SJSA1 (cell line): Measurements from ENCODE around the gene R3HDM4. TPM values are rescaled to one million over a fixed set of nuclear protein-coding genes. Genes with fewer than 3 reads are reported as not detected.
A peak's percentile ranks its signal among the peaks of the same experiment; 100 is the strongest.
"Not testable (repeated sequence)": the region's sequence is repeated elsewhere in the genome, so short reads cannot be mapped to it uniquely, and the experiment has no call there.

Experiments
- DNase-seq, 2 experiments: peaks; one replicate each; pipeline ENCODE4 v3.0.0-alpha.2; 2015 to 2020; ENCODE audit warnings: low spot score in 2 of 2, low read depth in 1 of 2
- H3K27ac ChIP-seq: fragments of 250-450 bp; sonication (Bioruptor Pico); 2 replicates; pipeline ENCODE4 v1.5.1; 2020; ENCODE audit warnings: mild to moderate bottlenecking, moderate library complexity
- H3K27me3 ChIP-seq: fragments of 250-450 bp; sonication (Bioruptor Pico); replicated peaks from 2 replicates; pipeline ENCODE4 v1.5.1; 2020; ENCODE audit warnings: mild to moderate bottlenecking, moderate library complexity
- H3K36me3 ChIP-seq: fragments of 250-450 bp; sonication (Bioruptor Pico); 2 replicates; pipeline ENCODE4 v1.5.1; 2020; ENCODE audit warnings: mild to moderate bottlenecking
- H3K4me1 ChIP-seq: fragments of 250-450 bp; sonication (Bioruptor Pico); replicated peaks from 2 replicates; pipeline ENCODE4 v1.6.1; 2021; ENCODE audit warnings: mild to moderate bottlenecking
- H3K4me3 ChIP-seq: fragments of 250-450 bp; sonication (Bioruptor Pico); 2 replicates; pipeline ENCODE4 v1.5.1; 2020; ENCODE audit warnings: mild to moderate bottlenecking
- H3K9me3 ChIP-seq: fragments of 250-450 bp; sonication (Bioruptor Pico); replicated peaks from 2 replicates; pipeline ENCODE4 v1.5.1; 2020; ENCODE audit warnings: mild to moderate bottlenecking
- total RNA-seq: library from RNA; depleted of rRNA; stranded (reverse); fragments of >200 nt; shearing (Covaris generic); gene quantifications from 2 replicates; pipeline ENCODE4 v1.2.3, GENCODE V29; 2014

The R3HDM4 gene
- total RNA-seq, 1 experiment from 2014 or later = 38.2 TPM

- not testable (repeated sequence) for DNase-seq, H3K9me3 ChIP-seq, H3K4me1 ChIP-seq, H3K27ac ChIP-seq, H3K27me3 ChIP-seq
- H3K4me3 ChIP-seq = peak overlapping the region; percentile 90
- H3K36me3 ChIP-seq = peaks cover 38% of the 10 kb centered on the region
Measured at GRCh38 chr19:891421-892200, 21.4 kb downstream of the R3HDM4 start.

DNA sequence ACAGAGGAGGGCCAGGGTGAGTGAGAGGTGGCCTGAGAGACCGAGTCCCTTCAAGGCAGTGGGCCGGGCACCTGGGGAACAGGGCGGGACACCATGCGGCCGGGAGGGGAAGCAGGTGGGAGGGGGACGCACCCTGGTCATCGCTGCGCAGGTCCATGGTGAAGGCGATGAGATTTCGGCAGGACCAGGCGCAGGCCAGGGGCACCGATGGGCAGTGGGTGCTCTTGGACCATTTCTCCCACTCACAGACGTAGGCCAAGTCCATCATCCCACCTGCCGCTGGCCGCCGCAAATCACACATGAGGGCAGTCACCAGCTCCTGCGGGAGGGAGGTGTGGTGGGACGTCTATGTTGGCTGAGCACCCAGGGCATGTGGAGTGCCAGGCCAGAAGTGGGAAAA lies 22.2 kb downstream of the R3HDM4 start:
- Histone ChIP-seq H3K27me3 (no peaks in the 10 kb centered on the region), H3K9me3 (no peaks in the 10 kb centered on the region), H3K27ac (no peak overlapping the region), H3K36me3 (peaks cover 43% of the 10 kb centered on the region), H3K4me1 (no peaks in the 10 kb centered on the region), H3K4me3 (no peak overlapping the region)
- DNase-seq = no peak

DNA sequence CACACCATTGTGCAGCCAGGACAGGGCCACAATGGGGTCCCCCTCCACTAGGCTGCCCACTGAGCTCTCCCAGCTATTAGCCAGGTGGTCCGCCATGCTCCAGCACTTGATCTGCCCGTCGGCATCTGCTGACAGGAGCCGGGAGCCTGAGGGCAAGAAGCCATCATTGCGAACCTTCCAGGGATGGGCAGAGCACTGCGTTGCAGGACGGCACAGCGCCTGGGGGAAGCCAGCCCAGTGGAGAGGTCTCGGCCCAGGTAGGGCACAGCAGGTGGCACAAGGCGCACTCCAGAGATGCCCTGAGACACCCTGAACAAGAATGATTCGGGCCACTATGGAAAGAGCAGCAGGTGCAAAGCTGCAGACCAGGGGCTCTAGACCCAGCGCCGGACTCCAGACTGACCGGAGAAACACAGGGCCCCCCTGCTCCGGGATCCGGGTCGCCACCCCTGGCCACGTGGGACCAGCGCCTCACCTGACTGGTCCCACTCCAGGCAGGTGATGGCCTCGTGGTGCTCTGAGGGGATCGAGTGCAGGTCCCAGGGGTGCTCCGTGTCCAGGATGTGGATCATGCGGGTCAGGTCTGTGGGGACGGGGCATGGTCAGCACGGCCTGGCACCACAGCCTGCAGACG lies 23.2 kb downstream of the R3HDM4 start:
- Histone ChIP-seq H3K9me3 (no peaks in the 10 kb centered on the region), H3K4me1 (no peaks in the 10 kb centered on the region), H3K36me3 (peaks cover 54% of the 10 kb centered on the region), H3K27me3 (no peaks in the 10 kb centered on the region), H3K4me3 (no peak overlapping the region), H3K27ac (no peak overlapping the region)
- no peak for DNase-seq

GRCh38 chr19:888581-889385 lies 24.2 kb downstream of the R3HDM4 start:
- Histone ChIP-seq H3K36me3 (peaks cover 62% of the 10 kb centered on the region), H3K27ac (no peak overlapping the region), H3K4me3 (no peak overlapping the region), H3K9me3 (no peaks in the 10 kb centered on the region), H3K27me3 (no peaks in the 10 kb centered on the region), H3K4me1 (no peaks in the 10 kb centered on the region)
- DNase-seq = no peak

DNA sequence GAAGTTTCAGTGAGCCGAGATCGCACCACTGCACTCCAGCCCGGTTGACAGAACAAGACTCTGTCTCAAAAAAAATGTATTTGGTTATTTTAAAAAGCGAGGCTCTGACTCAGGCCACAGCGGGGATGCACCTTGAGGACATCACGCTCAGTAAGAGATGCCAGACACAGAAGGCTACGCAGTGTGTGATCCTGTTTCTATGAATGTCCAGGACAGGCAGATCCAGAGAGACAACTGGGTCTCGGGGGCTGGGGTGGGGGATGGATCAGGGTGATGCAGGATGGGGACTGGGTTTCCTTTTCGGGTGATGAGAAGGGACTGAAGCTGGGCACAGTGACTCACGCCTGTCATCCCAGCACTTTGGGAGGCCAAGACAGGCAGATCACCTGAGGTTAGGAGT lies 25.4 kb downstream of the R3HDM4 start:
- H3K27me3 ChIP-seq = no peaks in the 10 kb centered on the region
- H3K4me3 ChIP-seq = no peak overlapping the region
- no peaks in the 10 kb centered on the region for H3K4me1 ChIP-seq
- no peaks in the 10 kb centered on the region for H3K9me3 ChIP-seq
- H3K27ac ChIP-seq = no peak overlapping the region
- no peak for DNase-seq
- H3K36me3 ChIP-seq = peaks cover 68% of the 10 kb centered on the region

DNA sequence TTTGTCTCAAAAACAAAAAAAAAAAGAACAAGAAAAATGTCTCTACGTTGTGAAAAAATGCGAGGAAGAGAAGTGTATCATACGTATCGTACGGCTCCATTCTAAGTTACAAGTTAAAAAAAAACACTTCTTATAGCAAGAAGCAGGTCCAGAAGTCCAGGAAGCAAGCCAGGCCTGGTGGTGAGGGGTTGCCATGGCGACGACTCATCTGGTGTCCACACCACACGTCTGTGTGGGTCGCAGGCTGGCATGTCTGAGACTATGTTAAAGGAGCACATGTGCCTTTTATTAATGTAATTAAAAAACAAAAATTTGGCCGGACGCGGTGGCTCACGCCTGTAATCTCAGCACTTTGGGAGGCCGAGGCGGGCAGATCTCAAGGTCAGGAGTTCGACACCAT lies 25.9 kb downstream of the R3HDM4 start:
- Histone ChIP-seq H3K27me3 (no peaks in the 10 kb centered on the region), H3K4me3 (no peak overlapping the region), H3K27ac (no peak overlapping the region), H3K4me1 (no peaks in the 10 kb centered on the region), H3K9me3 (no peaks in the 10 kb centered on the region), H3K36me3 (peaks cover 74% of the 10 kb centered on the region)
- no peak for DNase-seq

- no peaks in the 10 kb centered on the region for H3K27me3 ChIP-seq
- no peaks in the 10 kb centered on the region for H3K4me1 ChIP-seq
- no peaks in the 10 kb centered on the region for H3K9me3 ChIP-seq
- peaks cover 80% of the 10 kb centered on the region for H3K36me3 ChIP-seq
- DNase-seq = no peak
- H3K27ac ChIP-seq = no peak overlapping the region
- H3K4me3 ChIP-seq = no peak overlapping the region
Measured at GRCh38 chr19:885536-886224, 27.3 kb downstream of the R3HDM4 start.

DNA sequence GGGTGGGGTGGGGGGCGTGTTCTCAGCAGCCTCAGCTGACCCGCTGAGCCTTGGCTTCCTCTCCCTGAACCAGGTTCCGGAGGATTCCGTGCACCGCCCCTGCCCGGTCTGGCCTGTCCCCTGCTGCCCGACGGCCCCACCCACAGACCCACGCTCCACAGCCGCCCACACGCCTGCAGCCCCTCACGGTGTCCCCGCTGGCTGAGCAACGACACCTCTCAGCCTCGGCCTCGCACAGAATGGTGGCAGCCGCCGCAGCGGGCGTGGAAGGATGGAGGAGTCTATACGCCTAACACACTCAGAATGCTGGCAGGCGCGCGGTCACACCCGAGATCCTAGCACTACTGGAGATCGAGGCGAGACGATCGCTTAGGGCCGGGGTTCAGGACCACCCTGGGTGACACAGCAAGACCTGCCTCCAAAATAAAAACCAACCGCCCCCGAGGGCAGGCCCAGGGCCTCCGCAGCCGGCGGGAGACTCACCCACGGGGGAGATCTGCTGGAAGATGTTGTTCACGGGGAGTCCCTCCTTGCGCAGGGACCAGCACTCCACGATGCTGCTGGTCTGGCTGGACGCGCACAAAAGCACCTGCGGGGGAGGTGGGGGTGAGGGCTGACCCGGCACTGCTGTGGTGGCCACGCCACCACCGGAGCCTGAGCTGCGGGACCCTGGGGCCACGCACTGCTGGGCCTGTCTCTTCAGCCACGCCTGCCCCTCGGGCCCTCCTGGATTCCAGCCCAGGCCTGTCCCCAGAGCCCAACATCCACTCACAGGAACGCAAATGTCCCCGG lies 28.4 kb downstream of the R3HDM4 start:
- Histone ChIP-seq H3K27me3 (no peaks in the 10 kb centered on the region), H3K4me1 (no peaks in the 10 kb centered on the region), H3K27ac (no peak overlapping the region), H3K36me3 (peaks cover 77% of the 10 kb centered on the region), H3K4me3 (no peak overlapping the region), H3K9me3 (no peaks in the 10 kb centered on the region)
- DNase-seq = no peak

- DNase-seq = no peak
- no peak overlapping the region for H3K27ac ChIP-seq
- H3K4me1 ChIP-seq = no peaks in the 10 kb centered on the region
- no peaks in the 10 kb centered on the region for H3K9me3 ChIP-seq
- peaks cover 70% of the 10 kb centered on the region for H3K36me3 ChIP-seq
- no peaks in the 10 kb centered on the region for H3K27me3 ChIP-seq
- no peak overlapping the region for H3K4me3 ChIP-seq
Measured at GRCh38 chr19:883661-884211, 29.3 kb downstream of the R3HDM4 start.

DNA sequence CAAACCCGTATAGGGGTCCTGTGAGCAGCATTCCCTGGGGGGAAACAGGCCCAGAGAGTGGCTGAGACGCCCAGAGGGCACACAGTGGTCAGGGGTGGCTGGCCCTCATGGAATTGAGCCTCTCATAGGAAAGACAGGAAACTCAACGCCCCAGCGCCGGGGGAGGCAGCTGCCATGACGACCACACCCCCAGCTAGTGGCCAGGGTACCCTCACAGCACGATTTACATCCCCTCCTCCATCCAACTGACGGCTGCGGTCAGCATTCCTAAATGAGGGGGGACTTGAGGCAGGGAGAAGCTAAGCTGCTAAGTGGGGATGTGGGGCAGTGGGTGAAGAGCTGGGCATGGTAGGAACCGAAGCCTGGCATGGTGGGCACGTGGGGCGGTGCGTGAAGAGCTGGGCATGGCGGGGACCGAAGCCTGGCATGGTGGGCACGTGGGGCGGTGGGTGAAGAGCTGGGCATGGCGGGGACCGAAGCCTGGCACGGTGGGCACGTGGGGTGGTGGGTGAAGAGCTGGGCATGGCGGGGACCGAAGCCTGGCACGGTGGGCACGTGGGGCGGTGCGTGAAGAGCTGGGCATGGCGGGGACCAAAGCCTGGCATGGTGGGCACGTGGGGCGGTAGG lies 30.0 kb downstream of the R3HDM4 start:
- no peak for DNase-seq
- H3K36me3 ChIP-seq = peaks cover 67% of the 10 kb centered on the region
- H3K4me3 ChIP-seq = no peak overlapping the region
- no peaks in the 10 kb centered on the region for H3K9me3 ChIP-seq
- H3K27me3 ChIP-seq = no peaks in the 10 kb centered on the region
- H3K4me1 ChIP-seq = no peaks in the 10 kb centered on the region
- no peak overlapping the region for H3K27ac ChIP-seq

DNA sequence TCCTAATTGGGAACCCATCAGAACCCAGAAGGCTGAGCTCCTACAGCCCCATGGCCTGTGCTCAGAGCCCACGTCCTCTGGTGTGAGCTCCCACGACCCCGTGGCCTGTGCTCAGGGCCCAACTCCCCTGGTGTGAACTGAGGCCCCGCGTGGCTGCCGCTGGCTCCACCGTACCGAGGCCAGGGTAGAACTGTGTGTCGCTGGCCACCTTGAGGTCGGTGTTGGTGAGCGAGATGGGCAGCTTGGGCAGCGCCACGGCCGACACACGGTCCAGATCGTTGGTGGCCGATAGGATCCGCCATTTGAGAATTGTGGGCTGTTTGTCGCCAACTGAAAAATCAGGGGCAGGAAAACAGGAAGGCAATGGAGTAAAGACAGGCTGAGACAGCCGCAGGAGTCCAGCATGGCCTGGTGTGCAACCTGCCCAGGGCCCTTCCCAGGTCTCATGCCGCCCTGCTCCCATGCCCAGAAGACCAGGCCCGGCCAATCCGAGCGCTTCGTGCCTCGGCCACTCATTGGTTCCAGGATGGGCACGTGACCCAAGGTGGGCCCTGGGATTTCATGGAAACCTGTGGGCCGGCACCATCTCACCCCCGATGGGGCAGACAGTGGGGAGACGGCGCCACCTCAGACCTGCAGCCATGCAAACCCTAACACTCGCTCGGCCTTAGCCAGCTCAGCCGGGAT lies 31.5 kb downstream of the R3HDM4 start:
- no peaks in the 10 kb centered on the region for H3K9me3 ChIP-seq
- DNase-seq = no peak
- no peaks in the 10 kb centered on the region for H3K4me1 ChIP-seq
- no peak overlapping the region for H3K4me3 ChIP-seq
- H3K27me3 ChIP-seq = no peaks in the 10 kb centered on the region
- peaks cover 63% of the 10 kb centered on the region for H3K36me3 ChIP-seq
- H3K27ac ChIP-seq = no peak overlapping the region
